HG02840 (cell line): ENCODE results near the gene CALM1.

Experiments
- ATAC-seq: cut with Tn5 transposase; IDR thresholded peaks from one replicate; pipeline ENCODE4 v1.9.1; 2021; ENCODE audit warnings: mild to moderate bottlenecking, moderate library complexity, moderate number of reproducible peaks; ENCODE audit not compliant: unreplicated experiment, low FRiP score

CALM1 gene

DNA sequence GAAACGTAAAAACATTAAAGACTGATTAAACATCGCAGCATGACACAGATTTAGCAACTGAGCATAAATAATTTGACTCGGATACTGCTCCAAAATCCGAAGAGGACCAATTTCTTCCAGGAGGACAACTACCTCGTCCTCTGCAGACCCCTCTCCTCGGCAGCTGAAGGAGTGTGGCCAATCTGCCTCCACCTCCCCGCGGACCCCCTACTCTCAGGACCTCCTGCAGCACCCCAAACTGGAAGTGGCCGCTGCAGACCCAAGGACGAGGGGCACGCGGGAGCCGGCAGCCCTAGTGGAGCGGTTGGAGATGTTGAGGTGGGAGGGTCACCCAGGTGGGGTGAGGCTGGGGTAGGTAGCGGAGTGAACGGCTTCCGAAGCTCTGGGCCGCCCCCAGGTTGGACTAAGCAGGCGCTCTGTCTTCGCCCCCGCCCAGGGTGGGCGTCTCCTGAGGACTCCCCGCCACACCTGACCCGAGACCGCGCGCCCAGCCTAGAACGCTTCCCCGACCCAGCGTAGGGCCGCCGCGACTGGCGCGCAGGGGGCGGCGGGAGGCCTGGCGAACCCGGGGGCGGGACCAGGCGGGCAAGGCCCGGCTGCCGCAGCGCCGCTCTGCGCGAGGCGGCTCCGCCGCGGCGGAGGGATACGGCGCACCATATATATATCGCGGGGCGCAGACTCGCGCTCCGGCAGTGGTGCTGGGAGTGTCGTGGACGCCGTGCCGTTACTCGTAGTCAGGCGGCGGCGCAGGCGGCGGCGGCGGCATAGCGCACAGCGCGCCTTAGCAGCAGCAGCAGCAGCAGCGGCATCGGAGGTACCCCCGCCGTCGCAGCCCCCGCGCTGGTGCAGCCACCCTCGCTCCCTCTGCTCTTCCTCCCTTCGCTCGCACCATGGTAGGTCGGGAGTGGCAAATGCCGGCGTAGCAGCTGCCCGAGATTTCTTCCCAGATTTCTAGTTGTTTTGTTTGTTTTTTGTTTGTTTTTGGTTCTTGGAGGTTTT, at the start of gene CALM1:
Gene CALM1 (plus strand): TSS at position 689 of the 999 bp plus-strand sequence. CDS start 202 bp downstream, at position 891.
- peak; percentile 63 for ATAC-seq

DNA sequence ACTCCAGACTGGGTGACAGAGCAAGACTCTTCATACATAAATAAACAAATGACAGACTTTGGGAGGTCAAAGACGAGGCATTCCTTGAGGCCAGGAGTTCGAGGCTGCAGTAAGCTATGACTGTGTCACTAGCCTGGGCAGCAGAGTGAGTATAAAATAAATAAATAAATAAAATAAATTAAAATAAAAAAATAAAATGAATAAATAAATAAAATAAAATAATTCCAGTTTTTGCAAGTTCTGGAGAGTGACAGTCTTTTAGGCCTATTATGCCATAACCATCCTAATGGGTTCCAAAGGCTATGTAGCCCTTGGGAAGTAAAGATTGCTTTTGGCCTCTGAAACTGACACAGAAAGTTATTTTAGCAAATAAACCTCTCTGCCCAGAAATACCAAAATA, 48.6 kb upstream of the CALM1 start:
- no peak for ATAC-seq

DNA sequence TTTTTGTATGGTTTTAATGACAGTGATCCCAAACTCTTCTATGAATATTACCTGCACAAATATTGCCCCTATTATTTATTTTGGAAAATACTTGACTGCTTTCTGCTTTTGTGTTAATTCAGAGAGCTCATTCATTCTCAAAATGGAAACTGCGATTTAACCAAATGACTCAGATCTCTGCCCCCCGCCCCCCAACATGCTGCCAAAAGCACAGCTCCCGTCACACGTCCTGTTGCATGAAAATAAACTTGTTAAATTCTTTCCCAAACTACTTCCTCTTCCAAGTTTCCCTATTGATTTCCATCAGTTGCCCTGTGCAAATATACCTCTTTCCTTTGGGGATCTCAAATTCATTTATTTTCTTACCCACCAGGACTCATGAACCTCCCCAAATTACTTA, 47.1 kb upstream of the CALM1 start:
- ATAC-seq: no peak

DNA sequence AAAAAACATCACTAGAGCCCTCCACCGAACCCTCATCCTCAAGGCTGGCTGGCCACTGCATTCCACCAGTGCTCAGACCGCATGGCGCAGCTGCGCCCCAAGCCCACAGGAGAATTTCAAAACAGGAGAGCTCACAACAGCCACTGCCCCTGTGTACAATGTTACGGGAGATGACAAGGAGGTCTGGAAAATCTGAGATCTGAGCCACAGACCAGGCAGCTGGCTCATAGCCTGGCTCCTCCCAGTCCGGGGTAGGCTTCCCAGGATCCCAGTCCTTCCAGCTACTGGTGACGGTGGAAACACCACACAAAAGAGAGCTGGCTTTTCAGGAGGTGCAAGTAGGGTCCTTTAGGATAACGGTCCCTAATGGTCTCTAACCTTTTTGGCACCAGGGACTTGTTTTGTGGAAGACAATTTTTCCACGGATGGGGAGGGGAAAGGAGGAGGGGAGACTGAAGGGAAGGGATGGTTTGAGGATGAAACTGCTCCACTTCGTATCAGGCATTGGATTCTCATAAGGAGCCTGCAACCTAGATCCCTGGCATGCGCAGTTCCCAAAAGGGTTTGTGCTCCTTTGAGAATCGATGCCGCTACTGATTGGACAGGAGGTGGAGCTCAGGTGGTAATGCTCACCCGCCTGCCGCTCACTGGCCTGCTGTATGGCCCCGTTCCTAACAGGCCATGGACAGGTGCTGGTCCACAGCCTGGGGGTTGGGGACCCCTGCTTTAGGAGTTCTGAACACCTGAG, 42.1 kb upstream of the CALM1 start:
- ATAC-seq: no peak

DNA sequence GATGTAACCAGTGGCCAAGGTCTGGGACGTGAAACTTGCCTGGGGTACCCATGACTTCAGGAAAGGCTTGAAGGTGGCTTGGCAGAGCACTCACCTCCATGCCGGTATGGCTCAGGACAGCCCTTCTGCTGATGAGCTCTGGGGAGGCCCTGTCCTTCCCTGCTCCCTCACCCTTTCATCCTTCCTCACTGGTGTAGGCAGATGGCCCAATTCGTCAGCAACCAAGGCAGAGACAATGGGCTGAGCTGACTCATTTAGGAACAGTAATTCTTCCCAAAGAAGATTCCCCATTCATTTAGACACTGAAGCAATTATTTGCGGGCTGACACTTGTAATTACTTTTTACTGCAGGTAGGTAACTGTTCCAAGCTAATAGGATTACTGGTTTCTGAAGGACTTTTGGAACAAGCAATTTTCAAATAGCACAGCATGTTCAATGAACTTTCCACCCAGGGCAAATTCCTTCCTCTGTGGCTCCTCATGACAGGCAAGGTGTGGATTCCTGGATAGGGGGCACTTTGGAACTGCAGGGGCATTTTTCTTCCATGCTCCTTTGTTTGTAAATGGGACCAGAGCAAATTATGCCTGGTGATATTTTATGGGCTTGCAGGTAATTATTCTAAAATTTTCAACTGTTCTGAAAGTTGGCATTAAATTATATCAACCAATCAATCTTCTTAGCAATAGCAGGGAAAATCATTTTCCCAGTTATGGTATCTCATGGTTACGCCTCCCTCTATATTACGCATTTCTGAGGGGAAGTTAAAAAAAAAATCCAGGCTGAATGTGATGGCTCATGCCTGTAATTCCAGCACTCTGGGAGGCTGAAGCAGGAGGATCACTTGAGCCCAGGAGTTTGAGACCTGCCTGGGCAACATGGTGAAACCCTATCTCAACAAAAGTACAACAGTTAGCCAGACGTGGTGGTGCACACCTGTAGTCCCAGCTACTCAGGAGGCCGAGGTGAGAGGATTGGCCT, 41.0 kb upstream of the CALM1 start:
- no peak for ATAC-seq

DNA sequence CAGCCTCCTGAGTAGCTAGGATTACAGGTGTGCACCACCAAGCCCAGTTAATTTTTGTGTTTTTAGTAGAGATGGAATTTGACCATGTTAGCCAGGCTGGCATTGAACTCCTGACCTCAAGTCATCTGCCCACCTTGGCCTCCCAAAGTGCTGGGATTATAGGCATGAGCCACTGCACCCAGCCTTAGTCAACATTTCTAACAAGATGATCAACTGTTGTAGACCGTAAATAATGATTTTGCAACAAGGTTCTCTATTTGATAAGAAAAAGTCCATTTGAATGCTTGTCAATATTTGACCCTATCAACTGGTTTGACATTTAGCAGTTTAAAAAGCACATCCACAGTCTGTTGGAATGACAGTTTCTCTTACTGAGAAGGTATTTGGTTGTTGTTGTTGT, 39.9 kb upstream of the CALM1 start:
- ATAC-seq: no peak

DNA sequence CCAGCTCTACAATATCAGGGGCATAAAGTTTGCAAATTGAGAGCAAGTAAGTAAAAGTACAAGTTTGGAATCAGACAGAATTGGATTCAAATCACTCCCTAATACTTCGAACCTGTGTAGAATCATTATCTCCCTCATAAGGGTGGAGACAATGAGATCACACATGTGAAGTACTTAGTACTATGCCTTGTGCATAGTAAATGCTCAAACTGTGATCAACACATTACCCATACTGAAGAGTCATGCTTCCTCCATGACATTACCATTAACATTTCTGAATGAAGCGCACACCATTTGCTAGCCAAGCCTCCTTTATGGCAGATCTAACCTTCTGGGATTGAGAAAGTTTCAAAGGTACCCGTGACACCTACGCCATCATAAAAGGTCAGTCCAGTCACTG, 38.5 kb upstream of the CALM1 start:
- no peak for ATAC-seq

DNA sequence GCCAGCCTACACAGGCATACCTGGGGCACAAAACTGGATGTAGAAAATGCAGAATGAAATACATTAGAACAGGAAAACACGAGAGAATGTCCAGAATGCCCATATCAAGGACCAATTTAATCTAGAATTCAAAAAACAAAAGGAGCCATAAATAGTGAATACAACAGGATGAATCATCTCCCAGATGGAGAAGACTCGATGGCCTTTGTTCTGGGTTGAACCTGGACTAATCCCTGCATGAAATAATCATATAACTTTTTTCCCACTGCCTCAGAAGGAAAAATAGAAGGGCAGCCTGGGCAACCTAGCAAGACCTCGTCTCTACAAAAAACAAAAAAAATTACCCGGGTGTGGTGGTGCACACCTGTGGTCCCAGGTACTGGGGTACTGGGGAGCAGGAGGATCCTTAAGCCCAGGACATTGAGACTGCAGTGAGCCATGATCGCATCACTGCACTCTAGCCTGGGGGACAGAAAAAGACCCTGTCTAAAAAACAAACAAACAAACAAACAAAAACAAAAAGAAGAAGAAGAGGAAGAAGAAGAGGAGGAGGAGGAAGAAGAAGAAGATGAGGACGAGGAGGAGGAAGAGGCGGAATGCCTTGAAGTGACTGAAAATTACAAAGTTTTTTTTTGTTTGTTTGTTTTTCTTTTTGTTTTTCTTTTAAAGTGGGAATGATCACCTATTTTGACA, 34.8 kb upstream of the CALM1 start:
- ATAC-seq: no peak

DNA sequence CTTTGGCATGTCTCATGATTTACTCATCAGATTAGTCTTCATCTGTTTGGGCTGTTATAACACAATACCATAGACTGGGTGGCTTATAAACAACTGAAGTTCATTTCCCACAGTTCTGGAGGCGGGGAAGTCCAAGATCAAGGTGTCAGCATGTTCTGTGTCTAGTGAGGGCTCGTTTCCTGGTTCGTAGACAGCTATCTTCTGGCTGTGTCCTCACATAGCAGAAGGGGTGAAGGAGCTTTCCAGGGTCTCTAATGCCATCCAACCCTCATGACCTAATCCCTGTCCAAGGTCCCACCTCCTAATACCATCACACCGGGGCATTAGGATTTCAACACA, 34.3 kb upstream of the CALM1 start:
- no peak for ATAC-seq

DNA sequence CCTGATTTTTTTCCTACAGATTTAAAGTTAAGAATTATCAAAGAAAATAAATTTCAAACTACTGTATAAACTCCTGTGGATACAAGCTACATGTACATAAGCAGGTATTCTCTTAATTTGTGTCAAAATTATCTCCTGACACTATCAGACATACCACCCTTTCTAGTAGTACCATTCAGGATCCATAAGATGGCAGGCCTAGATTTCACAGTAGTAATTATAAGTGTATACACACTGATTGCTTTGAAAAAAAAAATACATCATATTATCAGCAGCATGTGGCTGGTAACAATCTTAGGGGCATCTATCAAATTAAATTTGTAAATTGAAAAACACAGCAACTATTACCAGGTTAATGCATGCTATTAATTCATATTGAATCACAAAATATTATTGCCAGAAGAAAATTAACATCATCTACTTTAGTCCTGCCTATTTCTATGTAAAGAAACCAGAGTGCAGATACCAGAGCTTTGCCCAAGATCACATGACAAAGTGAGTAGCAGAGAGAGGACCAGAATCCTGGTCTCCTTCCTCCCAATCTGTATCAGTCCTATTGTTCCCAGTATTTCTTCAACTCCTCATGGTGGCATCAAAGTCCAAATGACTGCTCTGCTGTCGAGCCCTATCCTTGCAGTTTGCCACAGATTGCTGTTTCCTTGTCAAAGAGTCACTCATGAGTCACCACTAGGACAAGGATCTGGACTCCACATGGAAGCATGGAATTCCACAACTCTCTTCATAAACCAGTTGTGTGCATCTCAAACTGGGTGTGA, 27.7 kb upstream of the CALM1 start:
- no peak for ATAC-seq

DNA sequence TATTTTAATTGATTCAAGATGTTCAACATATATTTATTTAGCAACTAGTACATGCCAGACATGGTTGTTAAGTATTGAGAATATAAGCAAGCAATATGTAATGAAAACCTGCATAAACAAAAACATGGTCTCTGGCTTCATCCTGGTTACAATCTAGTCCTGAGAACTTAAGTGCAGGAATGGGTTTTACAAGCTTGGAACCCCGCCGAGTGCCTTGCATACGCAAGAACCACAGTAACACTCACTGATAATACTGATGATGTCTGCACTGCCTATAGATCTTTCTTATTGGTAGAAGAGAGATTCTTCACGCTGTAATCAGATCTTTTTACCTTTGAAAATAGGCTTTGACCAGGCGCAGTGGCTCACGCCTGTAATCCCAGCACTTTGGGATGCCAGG, 22.9 kb upstream of the CALM1 start:
- no peak for ATAC-seq

DNA sequence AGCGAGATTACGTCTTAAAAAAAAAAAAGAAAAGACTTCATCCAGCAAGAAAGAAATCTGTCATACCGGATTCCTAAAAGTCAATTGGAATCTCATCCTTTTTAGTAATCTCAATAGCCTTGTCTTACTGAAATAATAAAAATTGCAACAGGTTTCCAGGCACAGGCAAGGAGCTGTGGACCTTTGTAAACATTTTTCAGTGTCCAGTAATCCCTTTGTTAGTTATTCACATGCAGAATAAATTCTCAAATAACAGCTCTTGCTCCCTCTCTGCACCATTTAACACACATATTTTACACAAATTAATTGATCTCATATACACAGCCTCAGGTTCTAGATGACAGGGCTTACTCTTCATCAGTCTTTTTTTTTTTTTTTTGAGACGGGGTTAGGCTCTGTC, 22.0 kb upstream of the CALM1 start:
- ATAC-seq: no peak

DNA sequence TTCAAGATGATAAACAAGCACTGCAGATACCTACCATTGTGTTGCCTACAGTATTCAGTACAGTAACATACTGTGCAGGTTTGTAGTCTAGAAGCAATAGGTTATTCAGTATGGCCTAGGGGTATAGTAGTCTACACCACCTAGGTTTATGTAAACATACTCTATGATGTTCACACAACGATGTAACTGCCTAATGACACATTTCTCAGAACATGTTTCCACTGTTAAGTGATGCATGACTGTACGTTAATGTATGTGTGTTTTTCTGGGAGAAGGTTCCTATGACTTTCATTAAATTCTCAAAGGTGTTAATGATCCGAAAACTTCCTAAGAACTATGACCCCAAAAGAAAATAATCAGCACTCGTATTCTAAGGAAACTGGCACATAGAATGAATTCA, 20.9 kb upstream of the CALM1 start:
- ATAC-seq: no peak

DNA sequence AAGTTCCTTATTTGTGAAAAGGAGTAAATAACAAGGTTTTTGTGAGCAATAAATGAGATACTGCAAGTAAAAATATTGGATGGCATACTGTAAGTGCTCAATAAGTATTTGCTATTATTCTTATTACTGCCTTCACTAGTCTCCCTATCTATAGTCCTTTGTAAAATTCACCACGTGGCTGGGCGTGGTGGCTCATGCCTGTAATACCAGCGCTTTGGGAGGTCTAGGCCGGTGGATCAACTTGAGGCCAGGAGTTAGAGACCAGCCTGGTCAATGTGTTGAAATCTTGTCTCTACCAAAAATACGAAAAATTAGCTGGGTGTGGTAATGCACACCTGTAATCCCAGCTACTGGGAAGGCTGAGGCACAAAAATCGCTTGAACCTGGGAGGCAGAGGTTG, 18.6 kb upstream of the CALM1 start:
- ATAC-seq: no peak

DNA sequence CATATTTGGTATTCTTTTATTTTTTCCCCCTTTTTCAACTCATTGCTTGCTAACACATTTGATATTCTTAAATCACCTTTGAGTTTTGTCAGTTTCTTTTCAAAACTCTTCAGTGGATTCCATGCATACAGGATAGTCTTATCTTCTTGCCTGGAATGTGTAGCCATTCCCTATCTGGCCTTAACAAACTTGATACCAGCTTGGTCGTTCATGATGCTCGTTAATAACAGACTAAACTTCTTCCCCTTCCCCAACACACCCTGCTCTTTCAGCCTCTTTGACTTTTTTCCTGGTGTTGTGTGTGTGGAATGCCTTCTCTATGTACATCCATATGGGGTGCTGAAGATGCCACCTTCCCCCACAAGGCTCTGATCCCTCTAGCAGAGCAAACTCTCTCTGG, 17.7 kb upstream of the CALM1 start:
- ATAC-seq: no peak

DNA sequence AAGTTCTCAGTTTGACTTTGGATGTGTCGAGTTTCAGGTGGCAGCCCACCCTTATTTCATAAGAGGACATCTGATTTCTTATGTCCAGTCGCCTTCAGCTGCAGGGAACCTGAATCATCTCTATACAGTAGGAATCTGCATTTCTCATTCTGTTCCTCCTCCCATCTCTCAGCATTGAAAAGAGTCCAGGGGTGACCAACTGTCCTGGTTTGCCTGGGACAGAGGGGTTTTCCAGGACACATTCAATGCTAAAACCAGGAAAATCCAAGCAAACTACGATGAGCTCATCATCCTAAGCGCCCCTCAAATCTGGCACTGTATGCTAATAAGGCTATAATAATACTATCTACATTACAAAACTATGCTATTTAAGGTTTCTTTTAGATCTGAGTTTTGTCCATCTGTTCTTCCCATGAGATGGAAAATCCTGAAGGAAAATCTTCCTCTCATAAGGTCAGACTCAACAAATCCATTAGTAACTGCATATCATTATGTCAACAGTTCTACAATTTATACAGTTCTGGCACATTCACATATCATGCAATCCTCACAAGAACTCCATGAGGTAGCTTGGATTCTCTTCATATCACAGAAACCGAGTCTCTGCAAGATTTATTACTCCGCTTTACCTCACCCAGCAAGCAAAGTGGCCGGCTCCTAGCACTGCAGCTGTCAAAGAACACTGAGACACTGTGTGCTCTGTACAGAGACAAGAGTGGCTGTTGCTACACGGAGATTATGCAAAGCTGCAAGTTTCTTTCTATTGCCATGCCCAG, 15.6 kb upstream of the CALM1 start:
- ATAC-seq: no peak

DNA sequence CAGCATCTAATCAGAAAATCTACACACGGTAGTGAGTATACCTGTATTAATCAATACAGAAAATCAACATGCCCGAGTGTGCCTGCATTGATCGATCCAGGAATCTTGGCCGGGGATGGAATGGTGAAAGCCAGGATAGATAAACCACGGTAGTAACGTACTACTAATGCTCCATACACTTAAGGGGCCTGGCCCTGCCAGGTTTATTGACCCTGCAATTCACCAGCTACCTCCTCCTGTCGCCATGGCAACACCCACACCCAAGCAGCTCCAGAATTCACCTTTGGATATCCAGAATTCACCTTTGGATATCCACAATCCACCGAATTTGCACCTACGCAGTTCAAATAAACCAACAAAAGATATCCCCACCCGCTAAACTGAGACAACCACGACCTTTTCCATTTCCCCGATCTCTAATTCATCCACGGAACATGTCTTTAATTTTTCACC, 14.8 kb upstream of the CALM1 start:
- no peak for ATAC-seq

DNA sequence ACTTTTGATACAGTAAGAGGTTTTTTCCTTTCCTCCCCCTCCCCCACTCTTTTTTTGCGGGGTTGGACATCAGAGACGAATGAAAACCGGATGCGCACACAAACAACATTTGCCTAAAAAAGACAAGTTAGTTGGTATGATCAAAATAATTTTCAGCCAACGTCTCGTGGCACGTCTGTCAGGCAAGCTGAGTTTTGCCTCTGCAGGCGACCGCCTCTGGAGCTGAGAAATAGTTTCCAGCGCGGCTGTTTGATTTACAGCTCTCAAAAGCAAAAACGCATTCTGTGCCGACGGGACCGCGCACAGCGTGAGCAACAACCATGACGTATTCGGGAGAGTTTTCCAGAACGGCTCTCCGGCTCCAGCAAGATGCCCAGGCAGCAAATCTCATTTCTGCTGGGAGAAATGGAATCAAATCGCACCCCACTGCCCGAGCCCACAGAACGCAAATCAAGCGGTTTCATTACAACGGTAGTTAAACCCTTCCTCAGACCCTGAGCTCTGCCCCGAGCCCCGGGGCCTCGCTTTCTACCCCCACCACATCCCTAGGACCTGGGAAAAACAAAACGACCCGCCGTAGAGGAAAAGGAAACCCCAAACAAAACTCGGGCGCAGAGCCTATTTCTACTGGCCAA, 14.2 kb upstream of the CALM1 start:
- peak; percentile 0 for ATAC-seq
